NB4 (cell line): ENCODE measurements around the gene CCDC85A.

Experiments used
- MYC ChIP-seq: IDR thresholded peaks from 2 replicates; pipeline ENCODE4 v1.6.1; 2011; ENCODE audit warnings: low read depth, low read length
- POLR2A ChIP-seq: IDR thresholded peaks from 2 replicates; pipeline ENCODE4 v1.6.1; 2011; ENCODE audit warnings: mild to moderate bottlenecking; ENCODE audit not compliant: insufficient read length; ENCODE audit errors: extremely low read depth
- TF ChIP-seq, protein P1 (sequence below): IDR thresholded peaks from one replicate; pipeline ENCODE4 v1.5.1; 2012; ENCODE audit warnings: low read depth, low read length
- TF ChIP-seq, protein P2 (sequence below): IDR thresholded peaks from 2 replicates; pipeline ENCODE4 v1.6.1; 2011; ENCODE audit warnings: low read depth, low read length

DNA sequence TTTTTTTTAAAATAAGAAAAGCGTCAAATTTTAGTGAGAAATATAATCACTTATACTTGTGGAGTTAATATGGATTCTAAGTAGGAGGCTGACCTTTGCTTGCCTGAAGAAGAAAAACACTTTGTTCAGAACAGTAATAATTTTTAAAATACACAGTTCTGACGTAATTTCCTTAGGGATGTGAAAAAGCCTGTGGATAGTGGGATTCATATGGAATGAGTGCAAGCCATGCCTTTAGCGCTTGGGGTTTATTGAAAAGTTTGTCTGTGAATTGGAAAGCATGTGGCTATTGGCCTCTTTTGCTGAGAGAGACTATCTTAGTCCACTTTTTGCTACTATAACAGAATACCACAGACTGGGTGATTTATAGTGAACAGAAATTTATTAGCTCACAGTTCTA, 151.3 kb downstream of the CCDC85A start:
- TF ChIP-seq, protein P1, sequence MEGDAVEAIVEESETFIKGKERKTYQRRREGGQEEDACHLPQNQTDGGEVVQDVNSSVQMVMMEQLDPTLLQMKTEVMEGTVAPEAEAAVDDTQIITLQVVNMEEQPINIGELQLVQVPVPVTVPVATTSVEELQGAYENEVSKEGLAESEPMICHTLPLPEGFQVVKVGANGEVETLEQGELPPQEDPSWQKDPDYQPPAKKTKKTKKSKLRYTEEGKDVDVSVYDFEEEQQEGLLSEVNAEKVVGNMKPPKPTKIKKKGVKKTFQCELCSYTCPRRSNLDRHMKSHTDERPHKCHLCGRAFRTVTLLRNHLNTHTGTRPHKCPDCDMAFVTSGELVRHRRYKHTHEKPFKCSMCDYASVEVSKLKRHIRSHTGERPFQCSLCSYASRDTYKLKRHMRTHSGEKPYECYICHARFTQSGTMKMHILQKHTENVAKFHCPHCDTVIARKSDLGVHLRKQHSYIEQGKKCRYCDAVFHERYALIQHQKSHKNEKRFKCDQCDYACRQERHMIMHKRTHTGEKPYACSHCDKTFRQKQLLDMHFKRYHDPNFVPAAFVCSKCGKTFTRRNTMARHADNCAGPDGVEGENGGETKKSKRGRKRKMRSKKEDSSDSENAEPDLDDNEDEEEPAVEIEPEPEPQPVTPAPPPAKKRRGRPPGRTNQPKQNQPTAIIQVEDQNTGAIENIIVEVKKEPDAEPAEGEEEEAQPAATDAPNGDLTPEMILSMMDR = no peak
- TF ChIP-seq, protein P2, sequence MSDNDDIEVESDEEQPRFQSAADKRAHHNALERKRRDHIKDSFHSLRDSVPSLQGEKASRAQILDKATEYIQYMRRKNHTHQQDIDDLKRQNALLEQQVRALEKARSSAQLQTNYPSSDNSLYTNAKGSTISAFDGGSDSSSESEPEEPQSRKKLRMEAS = no peak
- no peak for TF ChIP-seq POLR2A
- TF ChIP-seq MYC = no peak
